B cell (primary cell): ENCODE data around the gene IRF7. TPM values are rescaled to one million over a fixed set of nuclear protein-coding genes. Genes with fewer than 3 reads are reported as not detected.

Experiments used
- ATAC-seq: fragments of 200-7000 bp; cut with Tn5 transposase; one replicate; pipeline ENCODE4 v1.10.0; 2021; ENCODE audit warnings: low read depth, mild to moderate bottlenecking, moderate number of reproducible peaks, moderate library complexity
- CTCF ChIA-PET: fragments of 350-600 bp; sonication (Branson Sonifier 250); formaldehyde crosslinking; loops from one replicate; lab custom pipeline; 2021; ENCODE audit warnings: antibody characterized with exemption, inconsistent platforms; lab: Charles Lee
- POLR2A ChIA-PET: fragments of 350-600 bp; sonication (Branson Sonifier 250); formaldehyde crosslinking; loops from one replicate; lab custom pipeline; 2021; ENCODE audit warnings: antibody characterized with exemption; lab: Charles Lee
- DNase-seq: peaks from one replicate; pipeline ENCODE4 v3.0.0; 2013
- H2AFZ ChIP-seq: 2 replicates; pipeline ENCODE4 v1.6.1; 2012; ENCODE audit warnings: mild to moderate bottlenecking, low read depth, low read length; ENCODE audit not compliant: insufficient read depth, poor library complexity, severe bottlenecking
- H3K27ac ChIP-seq, 2 donors: 1 replicate in 1 of 2; 2 replicates in 1 of 2; pipeline ENCODE4 v1.5.1; 2012 to 2013; ENCODE audit warnings: low read length in 2 of 2, mild to moderate bottlenecking in 2 of 2, moderate library complexity in 1 of 2
- H3K27me3 ChIP-seq, 4 experiments: fragments of 200-600 bp in 1 of 4; sonication (generic) in 1 of 4; replicated peaks in 1 of 4; 1 replicate in 2 of 4; 2 replicates in 2 of 4; pipeline versions ENCODE4 v1.6.1 to v1.7.0; 2013 to 2016; ENCODE audit warnings: low read length in 3 of 4, mild to moderate bottlenecking in 2 of 4, mixed read lengths in 1 of 4, moderate library complexity in 1 of 4; ENCODE audit not compliant: insufficient read depth in 4 of 4, control insufficient read depth in 3 of 4; ENCODE audit errors: control extremely low read depth in 1 of 4
- H3K36me3 ChIP-seq, 2 experiments: replicated peaks in 1 of 2; 1 replicate in 1 of 2; 2 replicates in 1 of 2; pipeline versions ENCODE4 v1.6.1 to v1.7.1; 2013; ENCODE audit warnings: low read length in 1 of 2; ENCODE audit not compliant: insufficient read depth in 2 of 2, control insufficient read depth in 1 of 2; ENCODE audit errors: control extremely low read depth in 1 of 2, extremely low read depth in 1 of 2
- H3K4me1 ChIP-seq, 2 donors: fragments of 200-600 bp in 1 of 2; sonication (generic) in 1 of 2; 1 replicate in 1 of 2; 2 replicates in 1 of 2; pipeline versions ENCODE4 v1.5.1 to v1.6.1; 2013 to 2017; ENCODE audit warnings: low read length in 2 of 2; ENCODE audit not compliant: control insufficient read depth in 2 of 2, insufficient read depth in 2 of 2
- H3K4me2 ChIP-seq: replicated peaks from 2 replicates; pipeline ENCODE3; 2012; ENCODE audit warnings: mild to moderate bottlenecking, low read depth, low read length; ENCODE audit not compliant: poor library complexity, severe bottlenecking
- H3K4me3 ChIP-seq, 5 experiments: fragments of 200-600 bp in 1 of 5; sonication (generic) in 1 of 5; 1 replicate in 3 of 5; 2 replicates in 2 of 5; pipeline versions ENCODE4 v1.5.1 to v1.7.0; 2011 to 2016; ENCODE audit warnings: low read length in 4 of 5, mild to moderate bottlenecking in 4 of 5, low read depth in 2 of 5, control low read depth in 1 of 5, moderate library complexity in 1 of 5; ENCODE audit not compliant: insufficient read depth in 1 of 5; ENCODE audit errors: control extremely low read depth in 1 of 5, extremely low read depth in 1 of 5
- H3K79me2 ChIP-seq: fragments of 200-600 bp; sonication (generic); one replicate; pipeline ENCODE4 v1.6.0; 2016; ENCODE audit warnings: low read length; ENCODE audit not compliant: control insufficient read depth, insufficient read depth
- H3K9ac ChIP-seq: fragments of 200-600 bp; sonication (generic); 2 replicates; pipeline ENCODE4 v1.6.1; 2017; ENCODE audit warnings: mild to moderate bottlenecking, low read length, moderate library complexity
- H3K9me3 ChIP-seq, 3 donors: one replicate each; pipeline versions ENCODE4 v1.6.1 to v1.7.1; 2013; ENCODE audit warnings: low read length in 2 of 3; ENCODE audit not compliant: control insufficient read depth in 2 of 3, insufficient read depth in 1 of 3; ENCODE audit errors: control extremely low read depth in 1 of 3
- H4K20me1 ChIP-seq: 2 replicates; pipeline ENCODE4 v1.6.0; 2012; ENCODE audit warnings: mild to moderate bottlenecking, low read length; ENCODE audit not compliant: insufficient read depth, control insufficient read depth, poor library complexity, severe bottlenecking
- H3K27ac Mint-ChIP-seq: one replicate; pipeline ENCODE4 v1.8.0; 2021; ENCODE audit warnings: mixed read lengths
- H3K27me3 Mint-ChIP-seq: one replicate; pipeline ENCODE4 v1.8.0; 2021; ENCODE audit warnings: mixed read lengths
- H3K4me1 Mint-ChIP-seq: one replicate; pipeline ENCODE4 v1.8.0; 2021; ENCODE audit warnings: mixed read lengths
- H3K4me3 Mint-ChIP-seq: one replicate; pipeline ENCODE4 v1.8.0; 2021; ENCODE audit warnings: mixed read lengths
- H3K9me3 Mint-ChIP-seq: one replicate; pipeline ENCODE4 v1.8.0; 2022; ENCODE audit warnings: mixed read lengths; ENCODE audit not compliant: insufficient read depth
- EZH2 ChIP-seq: IDR thresholded peaks from 2 replicates; pipeline ENCODE4 v1.6.1; 2012; ENCODE audit warnings: borderline replicate concordance, low read depth, mild to moderate bottlenecking, moderate library complexity, low read length; ENCODE audit not compliant: insufficient read depth, poor library complexity, severe bottlenecking
- WGBS: methylation state at CpG from one replicate; pipeline ENCODE4 v1.1.5; 2013; ENCODE audit warnings: missing lambda C conversion rate; ENCODE audit not compliant: insufficient coverage; 5-methylcytosine and 5-hydroxymethylcytosine counted together
- intact Hi-C: fragments of 100-400 bp; cut with micrococcal nuclease; formaldehyde crosslinking; loops from one replicate; pipeline ENCODE4 v1.10.0; 2022
- polyA plus RNA-seq: library from polyadenylated mRNA; depleted of rRNA; stranded (reverse); fragments of >200 nt; gene quantifications from 2 replicates; pipeline ENCODE4 v1.2.3, GENCODE V29; 2012
- total RNA-seq, 2 donors: library from RNA; stranded (reverse); fragments of 120-200 nt in 1 of 2; gene quantifications; 1 replicate in 1 of 2; 2 replicates in 1 of 2; pipeline versions ENCODE4 v1.2.3 to v1.2.4, GENCODE V29; 2013 to 2022
- TF ChIP-seq, protein P1 (sequence below): fragments of 200-600 bp; IDR thresholded peaks from one replicate; pipeline ENCODE4 v1.8.0; 2022; ENCODE audit warnings: antibody characterized with exemption, mild to moderate bottlenecking

The IRF7 gene
- total and polyA plus RNA-seq, 2 donors (not counting 1 experiment from before 2014, with no cell fraction given), result 136 to 184 TPM

DNA sequence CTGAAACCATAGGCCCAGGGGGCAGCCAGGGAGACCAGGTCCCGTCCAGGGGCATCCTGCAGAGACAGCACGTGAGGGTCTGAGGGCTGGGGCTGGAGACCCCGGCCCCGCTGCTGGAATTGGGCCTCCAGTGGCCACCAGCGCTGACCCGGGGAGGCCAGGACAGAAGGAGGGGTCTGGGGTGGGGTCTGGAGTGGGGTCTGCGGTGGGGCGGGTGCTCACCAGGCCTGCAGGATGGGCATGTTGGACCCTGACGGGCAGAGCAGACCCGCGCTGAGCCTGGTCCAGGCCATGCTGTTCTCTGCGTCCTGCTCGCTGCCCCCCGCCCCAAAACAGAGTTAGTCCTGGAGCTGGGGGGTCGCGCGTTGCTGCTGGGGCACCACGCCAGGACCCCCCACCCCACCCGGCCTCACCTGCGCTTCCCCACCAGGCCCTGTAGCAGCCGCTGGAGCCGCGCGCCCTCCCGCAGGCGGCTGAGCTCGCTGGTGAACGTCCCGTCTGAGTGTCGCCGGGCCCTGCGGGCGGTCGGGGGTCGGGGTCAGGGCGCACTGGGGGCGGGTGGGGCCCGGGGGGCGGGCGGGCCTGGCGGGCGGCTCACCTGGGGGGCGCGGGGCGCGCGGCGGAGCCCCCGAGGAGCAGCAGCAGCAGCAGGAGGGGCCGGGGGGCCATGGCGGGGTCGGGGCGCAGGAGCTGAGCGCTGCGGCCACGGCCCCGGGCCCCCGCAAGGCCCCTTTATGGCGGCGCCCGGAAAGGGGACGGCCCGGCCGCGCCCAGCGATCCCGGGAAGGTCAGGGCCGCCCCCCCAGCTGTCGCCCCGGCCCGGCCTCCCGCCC, 10.9 kb upstream of the IRF7 start, which contains the start of gene SCT:
Gene SCT, minus strand, starts transcription at position 707 of the 833 bp plus-strand sequence. Its CDS starts 38 bp downstream, at position 669.
- CTCF ChIA-PET, result interaction anchor here (0.8 kb wide), 1 partner anchor 71 kb away, joined by 5 read pairs; no protein-coding TSS in a partner anchor
- H3K79me2 ChIP-seq, result no peaks in the 10 kb centered on the region
- Mint-ChIP-seq H3K27me3 (peaks cover 26% of the 10 kb centered on the region), H3K9me3 (no peaks in the 10 kb centered on the region), H3K27ac (no peak within 1 kb of the TSS), H3K4me1 (peaks cover 21% of the 10 kb centered on the region), H3K4me3 (no peak within 1 kb of the TSS)
- H3K9me3 ChIP-seq, result peaks cover 0 to 8% (median 0%) of the 10 kb centered on the region in 3 donors
- ATAC-seq (no peak), DNase-seq (peak; percentile 38)
- intact Hi-C loops, result no loop called here
- no peaks in the 10 kb centered on the region for H4K20me1 ChIP-seq
- peaks cover 0 to 34% (median 11%) of the 10 kb centered on the region in 4 experiments for H3K27me3 ChIP-seq
- no peak within 1 kb of the TSS for H3K4me3 ChIP-seq
- 12% methylated on average over 67 of the region's 72 CpGs for WGBS
- TF ChIP-seq, protein P1, sequence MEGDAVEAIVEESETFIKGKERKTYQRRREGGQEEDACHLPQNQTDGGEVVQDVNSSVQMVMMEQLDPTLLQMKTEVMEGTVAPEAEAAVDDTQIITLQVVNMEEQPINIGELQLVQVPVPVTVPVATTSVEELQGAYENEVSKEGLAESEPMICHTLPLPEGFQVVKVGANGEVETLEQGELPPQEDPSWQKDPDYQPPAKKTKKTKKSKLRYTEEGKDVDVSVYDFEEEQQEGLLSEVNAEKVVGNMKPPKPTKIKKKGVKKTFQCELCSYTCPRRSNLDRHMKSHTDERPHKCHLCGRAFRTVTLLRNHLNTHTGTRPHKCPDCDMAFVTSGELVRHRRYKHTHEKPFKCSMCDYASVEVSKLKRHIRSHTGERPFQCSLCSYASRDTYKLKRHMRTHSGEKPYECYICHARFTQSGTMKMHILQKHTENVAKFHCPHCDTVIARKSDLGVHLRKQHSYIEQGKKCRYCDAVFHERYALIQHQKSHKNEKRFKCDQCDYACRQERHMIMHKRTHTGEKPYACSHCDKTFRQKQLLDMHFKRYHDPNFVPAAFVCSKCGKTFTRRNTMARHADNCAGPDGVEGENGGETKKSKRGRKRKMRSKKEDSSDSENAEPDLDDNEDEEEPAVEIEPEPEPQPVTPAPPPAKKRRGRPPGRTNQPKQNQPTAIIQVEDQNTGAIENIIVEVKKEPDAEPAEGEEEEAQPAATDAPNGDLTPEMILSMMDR, result no peak
- TF ChIP-seq EZH2, result no peak
- no peak within 1 kb of the TSS for H3K27ac ChIP-seq
- peak within 1 kb of the TSS; percentile 19 for H3K4me2 ChIP-seq
- H3K36me3 ChIP-seq, result no peaks in the 10 kb centered on the region
- H3K4me1 ChIP-seq, result peaks cover 21 to 26% of the 10 kb centered on the region in 2 donors
- H2AFZ ChIP-seq, result no peak within 1 kb of the TSS
- no peak within 1 kb of the TSS for H3K9ac ChIP-seq
- POLR2A ChIA-PET, result interaction anchor here (0.5 kb wide), 1 partner anchor 13 kb away, joined by 3 read pairs; no protein-coding TSS in a partner anchor
